ENCODE results near the gene KCTD1.

Gene KCTD1

DNA sequence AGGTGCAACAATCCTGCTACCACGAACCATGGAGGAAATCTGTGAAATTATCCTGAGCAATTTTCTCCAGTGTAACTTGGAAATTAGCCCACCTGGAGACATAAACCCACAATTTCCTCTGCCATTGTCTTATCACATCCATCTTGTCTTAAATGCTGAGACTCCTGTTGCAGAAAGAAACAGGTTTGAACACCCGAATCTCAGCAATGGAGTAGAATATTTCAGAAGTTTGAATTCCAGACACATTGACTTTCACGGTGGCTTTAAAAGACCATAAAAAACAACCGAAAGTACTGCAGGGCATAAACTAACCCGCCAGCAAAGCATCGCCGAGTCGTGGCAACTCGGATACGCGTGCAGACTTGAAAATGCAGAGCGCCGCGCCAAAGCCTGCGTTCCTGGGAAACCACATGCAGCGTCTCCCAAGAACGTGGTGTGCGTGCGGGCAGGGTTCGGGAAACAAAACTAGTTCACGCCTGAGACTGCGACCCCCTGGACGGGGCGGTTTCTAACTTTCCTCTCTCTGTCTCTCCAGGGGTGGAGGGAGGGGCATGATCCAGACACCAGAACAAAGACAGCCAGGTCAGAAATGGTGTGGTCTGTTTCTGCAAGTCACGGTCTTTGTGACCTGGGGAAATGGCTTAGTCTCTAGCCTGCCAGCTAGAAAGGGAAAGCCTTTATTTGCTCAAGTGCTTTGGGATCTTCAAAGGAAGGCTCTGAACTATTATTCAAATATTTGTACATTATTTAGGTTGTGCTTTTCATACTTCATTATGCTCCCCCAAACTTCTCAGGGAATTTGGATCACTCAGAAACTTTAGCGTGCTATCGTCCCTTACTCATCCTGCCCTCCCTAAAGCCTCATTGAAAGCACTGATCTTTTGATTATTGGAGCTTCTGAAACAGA lies 26.9 kb upstream of the KCTD1 start:
- H3K4me3 ChIP-seq (replicated peaks; ENCODE audit: low read depth, low read length), result peak overlapping the region; percentile 39
- peak; percentile 3 for DNase-seq (ENCODE audit: extremely low read depth, low read depth)
- TF ChIP-seq, protein P1, sequence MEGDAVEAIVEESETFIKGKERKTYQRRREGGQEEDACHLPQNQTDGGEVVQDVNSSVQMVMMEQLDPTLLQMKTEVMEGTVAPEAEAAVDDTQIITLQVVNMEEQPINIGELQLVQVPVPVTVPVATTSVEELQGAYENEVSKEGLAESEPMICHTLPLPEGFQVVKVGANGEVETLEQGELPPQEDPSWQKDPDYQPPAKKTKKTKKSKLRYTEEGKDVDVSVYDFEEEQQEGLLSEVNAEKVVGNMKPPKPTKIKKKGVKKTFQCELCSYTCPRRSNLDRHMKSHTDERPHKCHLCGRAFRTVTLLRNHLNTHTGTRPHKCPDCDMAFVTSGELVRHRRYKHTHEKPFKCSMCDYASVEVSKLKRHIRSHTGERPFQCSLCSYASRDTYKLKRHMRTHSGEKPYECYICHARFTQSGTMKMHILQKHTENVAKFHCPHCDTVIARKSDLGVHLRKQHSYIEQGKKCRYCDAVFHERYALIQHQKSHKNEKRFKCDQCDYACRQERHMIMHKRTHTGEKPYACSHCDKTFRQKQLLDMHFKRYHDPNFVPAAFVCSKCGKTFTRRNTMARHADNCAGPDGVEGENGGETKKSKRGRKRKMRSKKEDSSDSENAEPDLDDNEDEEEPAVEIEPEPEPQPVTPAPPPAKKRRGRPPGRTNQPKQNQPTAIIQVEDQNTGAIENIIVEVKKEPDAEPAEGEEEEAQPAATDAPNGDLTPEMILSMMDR (IDR thresholded peaks at IDR 0.05; ENCODE audit: low read depth, low read length, missing control alignments), result no peak

DNA sequence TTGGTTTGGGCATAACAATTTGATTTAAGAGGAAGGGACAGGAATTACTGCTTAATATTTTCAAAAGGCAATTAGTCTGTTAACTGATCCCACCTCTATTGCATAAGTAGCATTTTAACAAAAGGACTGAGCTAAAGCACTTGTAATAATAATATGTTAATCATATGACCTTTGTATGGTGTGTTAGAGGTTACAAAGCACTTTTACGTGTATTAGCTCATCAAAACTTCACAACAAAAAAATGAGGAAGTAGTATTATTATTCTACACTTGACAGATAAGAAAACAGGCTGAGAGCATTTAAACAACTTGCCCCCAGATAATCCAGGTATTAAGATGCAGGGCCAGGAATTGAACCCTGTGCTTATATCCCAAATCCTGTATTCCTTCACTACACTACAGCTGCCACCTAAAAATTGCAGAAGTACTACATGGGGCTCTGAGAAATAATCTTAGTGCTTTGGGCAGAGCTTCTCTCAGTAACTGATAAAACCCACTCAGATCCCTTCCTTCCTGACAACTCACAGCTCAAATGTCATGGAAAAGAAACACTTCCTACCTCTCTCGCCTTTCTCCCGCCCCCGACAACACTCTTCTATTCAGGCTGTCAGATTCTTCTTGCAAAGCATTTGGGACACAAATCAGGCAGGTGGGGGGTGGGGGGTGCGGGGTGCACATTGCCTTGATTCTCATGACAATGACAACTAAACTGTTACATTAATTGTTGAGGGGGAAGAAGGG lies 20.7 kb upstream of the KCTD1 start:
- no peak for DNase-seq (ENCODE audit: extremely low read depth, low read depth)
- TF ChIP-seq, protein P1 (IDR thresholded peaks at IDR 0.05; ENCODE audit: low read depth, low read length, missing control alignments), result no peak
- no peak overlapping the region for H3K4me3 ChIP-seq (replicated peaks; ENCODE audit: low read depth, low read length)

DNA sequence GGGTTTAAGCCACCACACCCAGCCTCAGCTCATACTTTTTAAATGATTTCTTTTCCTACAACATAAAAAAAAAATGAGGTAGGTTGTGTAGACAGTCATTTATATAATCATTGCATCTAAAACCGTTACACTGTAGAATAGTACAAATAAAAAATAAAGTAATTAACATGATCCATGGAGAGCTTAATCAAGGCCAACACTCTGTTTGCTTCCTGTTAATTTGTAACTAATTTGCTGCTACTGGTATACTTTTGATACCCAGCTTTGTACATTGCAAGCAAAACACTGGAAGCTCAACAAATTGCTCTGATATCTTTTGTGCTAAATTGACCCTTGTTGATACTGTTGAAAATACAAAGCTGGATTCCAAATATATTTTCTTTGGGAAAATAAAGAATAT lies 20.2 kb upstream of the KCTD1 start:
- DNase-seq (ENCODE audit: extremely low read depth, low read depth), result no peak
- H3K4me3 ChIP-seq (replicated peaks; ENCODE audit: low read depth, low read length), result no peak overlapping the region
- TF ChIP-seq, protein P1 (IDR thresholded peaks at IDR 0.05; ENCODE audit: low read depth, low read length, missing control alignments), result no peak

DNA sequence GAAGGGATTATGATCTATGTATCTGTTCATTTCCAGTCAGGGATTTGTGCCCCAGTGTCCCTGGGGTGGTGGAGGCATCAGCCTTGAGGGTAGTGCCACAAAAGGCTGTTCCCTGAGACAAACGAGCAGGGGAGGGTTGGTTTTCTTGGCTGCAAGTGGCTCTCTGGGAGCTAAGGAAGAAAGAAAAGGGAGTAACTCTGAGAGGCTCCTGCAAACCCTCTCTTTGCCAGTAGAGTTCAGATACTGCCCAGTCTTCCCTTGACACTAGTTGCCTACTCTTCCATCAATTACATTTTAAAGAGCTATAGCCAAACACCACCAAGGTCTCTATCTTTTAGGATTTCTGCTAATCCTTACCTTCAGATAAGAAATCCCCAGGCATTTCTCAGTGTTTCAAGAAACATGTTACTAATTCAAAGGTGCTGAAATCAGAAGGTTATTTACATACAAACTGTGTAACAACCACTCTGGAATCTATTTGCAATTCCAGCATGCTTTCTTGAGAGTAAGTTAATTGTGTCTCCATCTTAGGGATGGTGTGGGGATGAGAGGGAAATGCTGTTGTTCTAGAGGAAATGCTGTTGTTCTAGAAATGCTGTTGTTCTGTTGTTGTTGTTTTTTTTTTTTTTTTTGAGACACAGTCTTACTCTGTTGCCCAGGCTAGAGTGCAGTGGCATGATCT lies 18.7 kb upstream of the KCTD1 start:
- DNase-seq (ENCODE audit: extremely low read depth, low read depth), result no peak

DNA sequence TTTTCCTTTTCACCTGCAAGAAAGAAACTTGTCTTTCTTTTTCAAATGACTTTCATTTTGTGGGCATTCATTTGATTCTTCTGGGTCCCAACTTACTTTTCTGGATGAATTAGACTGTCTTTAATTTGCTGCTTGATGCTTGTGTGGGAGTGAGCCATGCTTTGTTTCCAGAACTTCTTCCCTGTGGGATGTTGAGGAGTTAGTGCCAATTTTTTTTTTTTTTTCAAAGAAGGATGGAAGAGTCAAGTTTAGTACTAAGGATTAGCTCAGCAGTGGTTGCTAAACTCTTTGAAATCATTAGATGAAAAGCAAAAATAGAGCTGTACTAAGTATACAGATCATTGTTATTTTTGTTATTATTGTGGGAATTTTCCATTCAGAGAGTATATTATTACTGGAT lies 17.2 kb upstream of the KCTD1 start:
- DNase-seq (ENCODE audit: extremely low read depth, low read depth), result no peak
- TF ChIP-seq, protein P1 (IDR thresholded peaks at IDR 0.05; ENCODE audit: low read depth, low read length, missing control alignments), result no peak
- no peak overlapping the region for H3K4me3 ChIP-seq (replicated peaks; ENCODE audit: low read depth, low read length)

More for the DNA sequence above, 18.7 kb upstream of the KCTD1 start:
- TF ChIP-seq, protein P1 (IDR thresholded peaks at IDR 0.05; ENCODE audit: low read depth, low read length, missing control alignments), result no peak
- H3K4me3 ChIP-seq (replicated peaks; ENCODE audit: low read depth, low read length), result no peak overlapping the region

DNA sequence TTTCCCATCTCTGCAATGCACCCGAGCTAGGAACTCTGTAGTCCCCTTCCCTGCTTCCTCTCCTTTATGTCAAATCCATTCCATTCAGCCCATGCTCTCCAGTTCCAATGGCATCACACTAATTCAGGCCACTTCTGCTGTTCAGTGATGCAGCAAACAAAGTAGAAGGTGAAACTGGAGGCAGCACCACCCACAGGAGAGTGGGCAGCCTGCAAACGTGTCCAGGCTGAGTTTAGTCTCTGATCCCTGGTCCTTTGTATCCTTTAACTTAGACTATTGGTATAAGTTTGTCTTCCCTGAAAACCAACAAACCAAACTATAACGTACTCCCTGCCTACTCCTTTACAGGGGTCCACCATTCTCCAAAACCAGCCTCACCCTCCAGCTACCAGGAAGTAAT lies 14.7 kb upstream of the KCTD1 start:
- TF ChIP-seq, protein P1 (IDR thresholded peaks at IDR 0.05; ENCODE audit: low read depth, low read length, missing control alignments), result no peak

More for the DNA sequence above, 14.7 kb upstream of the KCTD1 start:
- H3K4me3 ChIP-seq (replicated peaks; ENCODE audit: low read depth, low read length), result no peak overlapping the region
- DNase-seq (ENCODE audit: extremely low read depth, low read depth), result no peak

Measured in HFF-Myc (cell line).